Keratinocyte (primary cell): ENCODE data around the gene NFAT5. TPM values are rescaled to one million over a fixed set of nuclear protein-coding genes. Genes with fewer than 3 reads are reported as not detected.
A peak's percentile ranks its signal among the peaks of the same experiment; 100 is the strongest.

Experiments
- DNase-seq: peaks from one replicate; pipeline ENCODE4 v3.0.0-alpha.2; 2011; ENCODE audit warnings: low read depth, missing footprints, low spot score
- FAIRE-seq: peaks from 2 replicates; lab custom pipeline; 2011; peaks lifted over from hg19 to GRCh38; lab: Jason Lieb, UNC
- H2AFZ ChIP-seq: 2 replicates; pipeline ENCODE4 v1.6.0; 2012; ENCODE audit warnings: low read length, control low read depth, inconsistent platforms; ENCODE audit not compliant: control insufficient read depth
- H3K27ac ChIP-seq: 2 replicates; pipeline ENCODE4 v1.5.1; 2011; ENCODE audit warnings: low read length; ENCODE audit not compliant: control insufficient read depth, insufficient read depth
- H3K27me3 ChIP-seq: 3 replicates; pipeline ENCODE4 v1.6.0; 2011; ENCODE audit warnings: low read length; ENCODE audit not compliant: control insufficient read depth, insufficient read depth; ENCODE audit errors: extremely low read depth
- H3K36me3 ChIP-seq, 2 experiments: 2 replicates in 1 of 2; 3 replicates in 1 of 2; pipeline ENCODE4 v1.5.1; 2011; ENCODE audit warnings: low read length in 2 of 2, mild to moderate bottlenecking in 1 of 2; ENCODE audit not compliant: control insufficient read depth in 2 of 2, insufficient read depth in 2 of 2; ENCODE audit errors: extremely low read depth in 1 of 2
- H3K4me1 ChIP-seq: 3 replicates; pipeline ENCODE4 v1.5.1; 2011; ENCODE audit warnings: low read length; ENCODE audit not compliant: control insufficient read depth, insufficient read depth; ENCODE audit errors: extremely low read depth
- H3K4me2 ChIP-seq: 3 replicates; pipeline ENCODE4 v1.6.0; 2011; ENCODE audit warnings: low read depth, low read length; ENCODE audit not compliant: control insufficient read depth, insufficient read depth; ENCODE audit errors: extremely low read depth
- H3K4me3 ChIP-seq, 3 experiments: fragments of 200-600 bp in 1 of 3; sonication (generic) in 1 of 3; 2 replicates in 2 of 3; 3 replicates in 1 of 3; pipeline ENCODE4 v1.5.1; 2011 to 2016; ENCODE audit warnings: low read length in 3 of 3, mild to moderate bottlenecking in 3 of 3, control low read depth in 2 of 3, inconsistent platforms in 1 of 3, low read depth in 1 of 3, mixed read lengths in 1 of 3, mixed run types in 1 of 3, moderate library complexity in 1 of 3; ENCODE audit not compliant: control insufficient read depth in 2 of 3, insufficient read depth in 2 of 3; ENCODE audit errors: extremely low read depth in 1 of 3
- H3K79me2 ChIP-seq: 2 replicates; pipeline ENCODE4 v1.6.0; 2012; ENCODE audit warnings: low read length; ENCODE audit not compliant: control insufficient read depth, insufficient read depth
- H3K9ac ChIP-seq: 3 replicates; pipeline ENCODE4 v1.6.0; 2011; ENCODE audit warnings: low read length; ENCODE audit not compliant: control insufficient read depth, insufficient read depth; ENCODE audit errors: extremely low read depth
- H3K9me1 ChIP-seq: 3 replicates; pipeline ENCODE4 v1.6.0; 2011; ENCODE audit warnings: low read length; ENCODE audit not compliant: control insufficient read depth, insufficient read depth; ENCODE audit errors: extremely low read depth
- H3K9me3 ChIP-seq: 2 replicates; pipeline ENCODE4 v1.5.1; 2012; ENCODE audit warnings: low read depth, low read length; ENCODE audit not compliant: control insufficient read depth
- H4K20me1 ChIP-seq: 3 replicates; pipeline ENCODE4 v1.6.0; 2011; ENCODE audit warnings: low read length; ENCODE audit not compliant: control insufficient read depth, insufficient read depth; ENCODE audit errors: extremely low read depth
- EZH2 ChIP-seq: IDR thresholded peaks from one replicate; pipeline ENCODE4 v1.6.1; 2012; ENCODE audit warnings: inconsistent platforms, mild to moderate bottlenecking, low read length, moderate library complexity
- dilution Hi-C: fragments of 300-500 bp; cut with MboI; formaldehyde crosslinking; loops from one replicate; pipeline ENCODE4 v1.7.0; 2020; ENCODE audit warnings: low sequenced_read_pairs; ENCODE audit not compliant: extremely low pct_ligation_motif_present
- polyA plus RNA-seq, 5 experiments: library from polyadenylated mRNA; depleted of rRNA in 3 of 5; stranded (reverse) in 3 of 5; stranded (forward) in 1 of 5; unstranded in 1 of 5; fragments of >200 nt; gene quantifications; 1 replicate in 1 of 5; 2 replicates in 3 of 5; 3 replicates in 1 of 5; pipeline versions ENCODE4 v1.2.1 to v1.2.3, GENCODE V29; 2011 to 2012; ENCODE audit warnings: missing spikeins in 2 of 5, low read depth in 1 of 5, low replicate concordance in 1 of 5
- TF ChIP-seq, protein P1 (sequence below), 3 experiments: IDR thresholded peaks in 1 of 3; conservative IDR thresholded peaks in 1 of 3; optimal IDR thresholded peaks in 1 of 3; 2 replicates in 2 of 3; 3 replicates in 1 of 3; pipeline versions ENCODE3 to v1.5.1; 2011; ENCODE audit warnings: low read length in 3 of 3, mild to moderate bottlenecking in 3 of 3, moderate library complexity in 2 of 3, control low read depth in 1 of 3, inconsistent platforms in 1 of 3; ENCODE audit not compliant: insufficient read depth in 2 of 3; ENCODE audit errors: extremely low read depth in 1 of 3

Gene NFAT5
- polyA plus RNA-seq, 1 donor (not counting 4 experiments of a cell fraction or from before 2014, with no cell fraction given) = 24.9 TPM

DNA sequence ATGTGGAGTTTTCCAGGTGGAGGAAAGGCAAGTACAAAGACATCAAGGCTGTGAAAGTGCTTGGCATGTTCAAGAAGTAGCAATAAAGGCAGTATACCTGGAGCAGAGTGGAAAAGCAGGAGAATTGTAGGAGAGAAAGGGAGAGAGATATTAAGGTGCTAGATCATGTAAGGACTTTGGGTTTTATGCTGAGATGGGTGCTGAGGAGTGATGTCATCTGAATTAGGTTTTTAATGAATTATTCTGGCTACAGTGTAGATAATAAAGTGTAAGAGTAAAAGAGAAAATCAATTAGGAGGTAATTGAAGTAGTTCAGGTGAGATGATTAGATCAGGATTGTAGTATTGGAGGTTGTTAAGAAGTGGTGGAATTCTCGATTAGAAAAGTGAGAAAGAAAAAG, 34.0 kb downstream of the NFAT5 start:
- no peak for DNase-seq
- Histone ChIP-seq H3K4me3 (no peak overlapping the region), H3K9me1 (no peaks in the 10 kb centered on the region), H3K9me3 (no peaks in the 10 kb centered on the region), H2AFZ (no peak overlapping the region), H3K27me3 (no peaks in the 10 kb centered on the region), H3K9ac (no peak overlapping the region), H3K4me2 (no peak overlapping the region), H3K36me3 (peaks cover 0 to 3% of the 10 kb centered on the region in 2 experiments), H3K27ac (peak overlapping the region; percentile 40), H4K20me1 (peaks cover 5% of the 10 kb centered on the region), H3K4me1 (peaks cover 43% of the 10 kb centered on the region), H3K79me2 (peaks cover 93% of the 10 kb centered on the region)
- dilution Hi-C loops = no loop called here
- FAIRE-seq = no peak
- TF ChIP-seq EZH2 = no peak
- TF ChIP-seq, protein P1, sequence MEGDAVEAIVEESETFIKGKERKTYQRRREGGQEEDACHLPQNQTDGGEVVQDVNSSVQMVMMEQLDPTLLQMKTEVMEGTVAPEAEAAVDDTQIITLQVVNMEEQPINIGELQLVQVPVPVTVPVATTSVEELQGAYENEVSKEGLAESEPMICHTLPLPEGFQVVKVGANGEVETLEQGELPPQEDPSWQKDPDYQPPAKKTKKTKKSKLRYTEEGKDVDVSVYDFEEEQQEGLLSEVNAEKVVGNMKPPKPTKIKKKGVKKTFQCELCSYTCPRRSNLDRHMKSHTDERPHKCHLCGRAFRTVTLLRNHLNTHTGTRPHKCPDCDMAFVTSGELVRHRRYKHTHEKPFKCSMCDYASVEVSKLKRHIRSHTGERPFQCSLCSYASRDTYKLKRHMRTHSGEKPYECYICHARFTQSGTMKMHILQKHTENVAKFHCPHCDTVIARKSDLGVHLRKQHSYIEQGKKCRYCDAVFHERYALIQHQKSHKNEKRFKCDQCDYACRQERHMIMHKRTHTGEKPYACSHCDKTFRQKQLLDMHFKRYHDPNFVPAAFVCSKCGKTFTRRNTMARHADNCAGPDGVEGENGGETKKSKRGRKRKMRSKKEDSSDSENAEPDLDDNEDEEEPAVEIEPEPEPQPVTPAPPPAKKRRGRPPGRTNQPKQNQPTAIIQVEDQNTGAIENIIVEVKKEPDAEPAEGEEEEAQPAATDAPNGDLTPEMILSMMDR (optimal IDR thresholded peaks at IDR 0.05 in 1 of 3, IDR thresholded peaks at IDR 0.05 in 1 of 3, conservative IDR thresholded peaks at IDR 0.05 in 1 of 3; ENCODE audit: extremely low read depth in 1 of 3, insufficient read depth in 2 of 3, low read length in 3 of 3) = no peak

DNA sequence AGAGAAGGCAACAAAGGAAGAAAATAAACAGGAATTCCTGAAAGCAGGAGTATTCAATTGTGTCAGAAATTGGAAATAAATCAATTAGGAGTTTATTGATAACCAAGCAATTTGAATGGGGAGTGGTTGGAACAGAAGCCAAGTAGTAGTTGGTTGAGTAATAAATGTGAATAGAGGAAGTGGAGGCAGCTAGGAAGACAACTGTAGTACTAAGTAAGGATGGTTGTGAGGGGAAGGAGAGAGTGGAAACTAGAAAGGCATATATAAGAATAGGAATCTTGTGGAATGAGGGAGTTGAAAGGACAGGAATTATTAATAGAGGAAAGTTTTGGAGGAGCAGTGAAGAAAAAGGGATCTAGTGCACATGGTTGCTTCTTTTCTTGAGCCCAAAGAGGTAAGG, 34.4 kb downstream of the NFAT5 start:
- H3K9me1 ChIP-seq = no peaks in the 10 kb centered on the region
- no peak overlapping the region for H3K27ac ChIP-seq
- DNase-seq = no peak
- dilution Hi-C loops = no loop called here
- H3K79me2 ChIP-seq = peaks cover 91% of the 10 kb centered on the region
- no peak overlapping the region for H3K4me2 ChIP-seq
- H3K36me3 ChIP-seq = peaks cover 0 to 3% of the 10 kb centered on the region in 2 experiments
- no peak overlapping the region for H3K4me3 ChIP-seq
- peaks cover 39% of the 10 kb centered on the region for H3K4me1 ChIP-seq
- no peak overlapping the region for H2AFZ ChIP-seq
- no peak for FAIRE-seq
- no peak overlapping the region for H3K9ac ChIP-seq
- H3K9me3 ChIP-seq = no peaks in the 10 kb centered on the region
- H3K27me3 ChIP-seq = no peaks in the 10 kb centered on the region
- peaks cover 4% of the 10 kb centered on the region for H4K20me1 ChIP-seq
- no peak for TF ChIP-seq EZH2
- TF ChIP-seq, protein P1 (optimal IDR thresholded peaks at IDR 0.05 in 1 of 3, IDR thresholded peaks at IDR 0.05 in 1 of 3, conservative IDR thresholded peaks at IDR 0.05 in 1 of 3; ENCODE audit: extremely low read depth in 1 of 3, insufficient read depth in 2 of 3, low read length in 3 of 3) = no peak
